Measurements from ENCODE around the gene GLB1L2.

GLB1L2 gene

DNA sequence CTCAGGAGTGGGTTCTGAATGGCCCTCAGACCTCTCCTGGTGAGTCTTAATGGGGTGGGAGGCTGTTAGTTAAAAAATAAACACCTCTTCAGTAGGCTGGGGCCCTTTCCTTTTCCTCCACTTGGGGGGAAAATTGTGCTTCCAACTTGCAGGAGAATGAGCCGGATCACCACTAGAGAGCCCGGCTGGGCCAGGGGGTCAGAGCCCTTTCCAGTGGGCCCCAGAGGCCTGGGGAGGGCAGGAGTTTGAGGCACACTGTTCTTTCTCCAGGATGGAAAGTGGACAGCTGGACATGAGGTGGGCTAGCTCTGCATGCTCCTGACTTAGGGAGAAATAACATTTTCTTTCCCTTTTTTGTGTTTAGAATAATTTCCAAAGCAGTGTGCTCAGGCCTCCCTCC, 47.5 kb downstream of the GLB1L2 start:
- no peaks in the 10 kb centered on the region for H3K36me3 ChIP-seq (replicated peaks; ENCODE audit: low read depth, low read length)
- H3K27me3 ChIP-seq (ENCODE audit: low read depth, low read length) = peaks cover 14% of the 10 kb centered on the region; the same call in 1 of the 2 replicates

DNA sequence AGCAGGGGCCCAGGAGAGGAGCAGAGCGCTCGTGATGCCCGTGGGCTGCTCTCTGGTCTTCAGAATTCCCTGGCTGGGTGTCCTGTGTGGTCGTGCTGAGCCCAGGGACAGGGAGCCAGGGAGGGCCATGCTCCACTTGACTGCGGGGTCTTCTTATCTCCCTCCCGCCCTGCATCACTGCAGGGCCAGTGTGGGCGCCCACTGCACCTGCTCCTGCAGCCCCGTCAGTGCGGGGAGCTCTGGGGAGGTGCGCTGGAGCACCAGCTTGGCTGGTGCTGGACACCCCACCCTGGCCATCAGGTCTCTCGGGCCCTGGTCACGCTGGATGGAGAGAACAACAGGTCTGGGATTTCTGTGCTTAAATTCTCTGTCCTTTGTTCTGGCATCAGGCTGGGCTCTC, 48.4 kb downstream of the GLB1L2 start:
- Histone ChIP-seq H3K27me3 (ENCODE audit: low read depth, low read length) (peaks cover 14% of the 10 kb centered on the region; the same call in 1 of the 2 replicates), H3K4me1 (ENCODE audit: low read length) (no peaks in the 10 kb centered on the region), H4K20me1 (ENCODE audit: insufficient read depth, low read length) (no peaks in the 10 kb centered on the region), H3K9me3 (ENCODE audit: insufficient read depth, low read length) (no peaks in the 10 kb centered on the region), H3K4me3 (ENCODE audit: low read length) (no peak overlapping the region), H2AFZ (ENCODE audit: low read depth, low read length) (no peak overlapping the region), H3K4me2 (ENCODE audit: low read length) (no peak overlapping the region), H3K79me2 (ENCODE audit: low read length) (no peaks in the 10 kb centered on the region), H3K27ac (ENCODE audit: low read length) (no peak overlapping the region), H3K9ac (ENCODE audit: low read length) (no peak overlapping the region), H3K36me3 (replicated peaks; ENCODE audit: low read depth, low read length) (no peaks in the 10 kb centered on the region)
- TF ChIP-seq, protein P1, sequence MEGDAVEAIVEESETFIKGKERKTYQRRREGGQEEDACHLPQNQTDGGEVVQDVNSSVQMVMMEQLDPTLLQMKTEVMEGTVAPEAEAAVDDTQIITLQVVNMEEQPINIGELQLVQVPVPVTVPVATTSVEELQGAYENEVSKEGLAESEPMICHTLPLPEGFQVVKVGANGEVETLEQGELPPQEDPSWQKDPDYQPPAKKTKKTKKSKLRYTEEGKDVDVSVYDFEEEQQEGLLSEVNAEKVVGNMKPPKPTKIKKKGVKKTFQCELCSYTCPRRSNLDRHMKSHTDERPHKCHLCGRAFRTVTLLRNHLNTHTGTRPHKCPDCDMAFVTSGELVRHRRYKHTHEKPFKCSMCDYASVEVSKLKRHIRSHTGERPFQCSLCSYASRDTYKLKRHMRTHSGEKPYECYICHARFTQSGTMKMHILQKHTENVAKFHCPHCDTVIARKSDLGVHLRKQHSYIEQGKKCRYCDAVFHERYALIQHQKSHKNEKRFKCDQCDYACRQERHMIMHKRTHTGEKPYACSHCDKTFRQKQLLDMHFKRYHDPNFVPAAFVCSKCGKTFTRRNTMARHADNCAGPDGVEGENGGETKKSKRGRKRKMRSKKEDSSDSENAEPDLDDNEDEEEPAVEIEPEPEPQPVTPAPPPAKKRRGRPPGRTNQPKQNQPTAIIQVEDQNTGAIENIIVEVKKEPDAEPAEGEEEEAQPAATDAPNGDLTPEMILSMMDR (IDR thresholded peaks at IDR 0.05; ENCODE audit: low read depth, low read length) = no peak
- no peak for TF ChIP-seq EZH2phosphoT487 (IDR thresholded peaks at IDR 0.05; ENCODE audit: low read depth)

More for the DNA sequence above, 47.5 kb downstream of the GLB1L2 start:
- H3K4me3 ChIP-seq (ENCODE audit: low read length) = no peak overlapping the region
- no peak overlapping the region for H2AFZ ChIP-seq (ENCODE audit: low read depth, low read length)
- no peaks in the 10 kb centered on the region for H3K4me1 ChIP-seq (ENCODE audit: low read length)
- H3K4me2 ChIP-seq (ENCODE audit: low read length) = no peak overlapping the region
- no peaks in the 10 kb centered on the region for H3K9me3 ChIP-seq (ENCODE audit: insufficient read depth, low read length)
- no peak overlapping the region for H3K27ac ChIP-seq (ENCODE audit: low read length)
- no peaks in the 10 kb centered on the region for H3K79me2 ChIP-seq (ENCODE audit: low read length)
- TF ChIP-seq, protein P1 (IDR thresholded peaks at IDR 0.05; ENCODE audit: low read depth, low read length) = no peak
- TF ChIP-seq EZH2phosphoT487 (IDR thresholded peaks at IDR 0.05; ENCODE audit: low read depth) = no peak
- H3K9ac ChIP-seq (ENCODE audit: low read length) = no peak overlapping the region
- no peaks in the 10 kb centered on the region for H4K20me1 ChIP-seq (ENCODE audit: insufficient read depth, low read length)

DNA sequence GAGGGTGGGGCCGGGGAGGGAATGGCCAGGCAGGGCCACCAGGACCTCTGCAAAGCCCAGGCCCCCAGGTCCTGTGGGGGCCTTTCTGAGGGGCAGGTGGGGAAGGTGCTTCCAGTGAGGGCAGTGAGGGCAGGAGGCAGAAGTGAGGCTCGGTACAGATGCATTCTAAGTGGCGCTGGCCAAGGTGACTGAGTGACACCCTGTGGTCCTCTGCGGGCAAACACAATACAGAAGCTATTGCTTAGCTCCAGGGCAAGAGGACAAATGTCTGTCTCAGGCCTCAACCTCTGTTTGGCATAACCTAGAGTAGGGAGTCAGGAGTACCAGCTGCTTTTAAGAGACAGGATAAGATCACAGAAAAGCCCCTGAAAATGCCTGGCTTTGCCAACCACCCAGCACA, 49.0 kb downstream of the GLB1L2 start:
- Histone ChIP-seq H2AFZ (ENCODE audit: low read depth, low read length) (no peak overlapping the region), H3K36me3 (replicated peaks; ENCODE audit: low read depth, low read length) (no peaks in the 10 kb centered on the region), H3K79me2 (ENCODE audit: low read length) (no peaks in the 10 kb centered on the region), H3K9ac (ENCODE audit: low read length) (no peak overlapping the region), H3K4me1 (ENCODE audit: low read length) (no peaks in the 10 kb centered on the region), H3K27ac (ENCODE audit: low read length) (no peak overlapping the region), H3K9me3 (ENCODE audit: insufficient read depth, low read length) (no peaks in the 10 kb centered on the region), H3K27me3 (ENCODE audit: low read depth, low read length) (peaks cover 14% of the 10 kb centered on the region; the same call in 1 of the 2 replicates), H4K20me1 (ENCODE audit: insufficient read depth, low read length) (no peaks in the 10 kb centered on the region), H3K4me3 (ENCODE audit: low read length) (no peak overlapping the region), H3K4me2 (ENCODE audit: low read length) (no peak overlapping the region)
- TF ChIP-seq EZH2phosphoT487 (IDR thresholded peaks at IDR 0.05; ENCODE audit: low read depth) = no peak
- TF ChIP-seq, protein P1 (IDR thresholded peaks at IDR 0.05; ENCODE audit: low read depth, low read length) = no peak

DNA sequence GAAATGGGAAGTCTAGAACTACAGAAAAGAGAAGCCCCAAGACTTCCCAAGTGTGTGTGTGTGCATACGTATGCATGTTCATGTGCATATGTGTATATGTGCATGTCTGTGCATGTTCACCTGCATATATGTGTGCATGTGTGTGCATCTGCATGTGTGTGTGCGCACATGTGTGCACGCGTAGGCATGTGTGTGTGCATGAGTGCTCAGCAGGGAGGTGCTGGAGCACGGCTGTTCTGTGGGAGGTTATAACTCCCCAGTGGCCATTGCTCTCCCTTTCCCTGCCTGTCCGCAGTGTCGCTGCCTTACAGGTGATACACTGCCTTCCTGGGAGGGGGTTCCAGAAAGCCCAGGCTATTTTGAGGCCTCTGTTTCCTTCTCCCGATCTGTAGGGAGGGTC, 50.5 kb downstream of the GLB1L2 start:
- Histone ChIP-seq H3K27me3 (ENCODE audit: low read depth, low read length) (peaks cover 4% of the 10 kb centered on the region; the same call in 1 of the 2 replicates), H3K9me3 (ENCODE audit: insufficient read depth, low read length) (no peaks in the 10 kb centered on the region)
- TF ChIP-seq, protein P1 (IDR thresholded peaks at IDR 0.05; ENCODE audit: low read depth, low read length) = no peak
- no peak for TF ChIP-seq EZH2phosphoT487 (IDR thresholded peaks at IDR 0.05; ENCODE audit: low read depth)

More for the DNA sequence above, 50.5 kb downstream of the GLB1L2 start:
- Histone ChIP-seq H3K9ac (ENCODE audit: low read length) (no peak overlapping the region), H4K20me1 (ENCODE audit: insufficient read depth, low read length) (no peaks in the 10 kb centered on the region), H3K27ac (ENCODE audit: low read length) (no peak overlapping the region), H3K4me3 (ENCODE audit: low read length) (no peak overlapping the region), H3K79me2 (ENCODE audit: low read length) (no peaks in the 10 kb centered on the region), H3K36me3 (replicated peaks; ENCODE audit: low read depth, low read length) (no peaks in the 10 kb centered on the region), H3K4me2 (ENCODE audit: low read length) (no peak overlapping the region), H3K4me1 (ENCODE audit: low read length) (no peaks in the 10 kb centered on the region), H2AFZ (ENCODE audit: low read depth, low read length) (no peak overlapping the region)
